Endodermal cell (in vitro differentiated cells): ENCODE measurements around the gene GPM6B. TPM values are rescaled to one million over a fixed set of nuclear protein-coding genes. Genes with fewer than 3 reads are reported as not detected.

Source experiments
- DNase-seq: peaks from one replicate; pipeline ENCODE4 v3.0.0-alpha.2; 2017
- H3K27ac ChIP-seq: 2 replicates; pipeline ENCODE4 v1.5.1; 2013; ENCODE audit warnings: mild to moderate bottlenecking, low read depth, low read length, moderate library complexity
- H3K27me3 ChIP-seq: 2 replicates; pipeline ENCODE4 v1.6.1; 2013; ENCODE audit warnings: mild to moderate bottlenecking, low read length, moderate library complexity; ENCODE audit not compliant: insufficient read depth, control insufficient read depth, poor library complexity, severe bottlenecking
- H3K36me3 ChIP-seq: 2 replicates; pipeline ENCODE4 v1.7.0; 2013; ENCODE audit warnings: mild to moderate bottlenecking, low read length, moderate library complexity; ENCODE audit not compliant: control insufficient read depth, insufficient read depth
- H3K4me1 ChIP-seq: one replicate; pipeline ENCODE4 v1.7.0; 2013; ENCODE audit warnings: low read length; ENCODE audit not compliant: control insufficient read depth, insufficient read depth
- H3K4me3 ChIP-seq: 2 replicates; pipeline ENCODE4 v1.5.1; 2013; ENCODE audit warnings: mild to moderate bottlenecking, low read length, moderate library complexity
- H3K9ac ChIP-seq: 2 replicates; pipeline ENCODE4 v1.6.1; 2013; ENCODE audit warnings: mild to moderate bottlenecking, low read length, moderate library complexity; ENCODE audit not compliant: poor library complexity, severe bottlenecking; ENCODE audit errors: extremely low read depth
- H3K9me3 ChIP-seq: 2 replicates; pipeline ENCODE4 v1.6.1; 2013; ENCODE audit warnings: mild to moderate bottlenecking, low read length, moderate library complexity; ENCODE audit not compliant: control insufficient read depth
- H3K27ac Mint-ChIP-seq: 2 replicates; pipeline ENCODE4 v1.8.0; 2020; ENCODE audit warnings: mixed read lengths
- H3K27me3 Mint-ChIP-seq: 2 replicates; pipeline ENCODE4 v1.8.0; 2021; ENCODE audit warnings: mild to moderate bottlenecking, mixed read lengths; ENCODE audit not compliant: insufficient read depth
- H3K36me3 Mint-ChIP-seq: 2 replicates; pipeline ENCODE4 v1.8.0; 2020; ENCODE audit warnings: low read depth, mixed read lengths
- H3K4me1 Mint-ChIP-seq: 2 replicates; pipeline ENCODE4 v1.8.0; 2020; ENCODE audit warnings: mixed read lengths
- H3K4me3 Mint-ChIP-seq: 2 replicates; pipeline ENCODE4 v1.8.0; 2020; ENCODE audit warnings: mild to moderate bottlenecking, moderate library complexity, mixed read lengths
- H3K9me3 Mint-ChIP-seq: 2 replicates; pipeline ENCODE4 v1.8.0; 2020; ENCODE audit warnings: mild to moderate bottlenecking, mixed read lengths
- WGBS, 2 experiments: methylation state at CpG; one replicate each; pipeline versions ENCODE4 v1.1.5 to v1.1.7; 2013; ENCODE audit warnings: missing lambda C conversion rate in 2 of 2, mixed read lengths in 1 of 2; ENCODE audit not compliant: insufficient coverage in 1 of 2, insufficient read length in 1 of 2; 5-methylcytosine and 5-hydroxymethylcytosine counted together
- total RNA-seq, 2 donors: library from RNA; stranded (reverse); fragmentation: NEBNext Ultra II Directional in 1 of 2; extraction: Animal tissue kit (Norgen Biotek cat#: 25700) in 1 of 2; gene quantifications; 2 replicates in 1 of 2; 3 replicates in 1 of 2; pipeline ENCODE4 v1.2.1, GENCODE V29; 2021
- TF ChIP-seq, protein P1 (sequence below): fragments of 200-600 bp; sonication (generic); conservative IDR thresholded peaks from 2 replicates; pipeline ENCODE4 v1.5.0; 2021; ENCODE audit warnings: antibody characterized with exemption, mild to moderate bottlenecking

GPM6B gene
- total RNA-seq, 2 donors from 2014 or later = 26.2 to 61.1 TPM

- H3K4me1 Mint-ChIP-seq = peaks cover 18% of the 10 kb centered on the region
- WGBS, 2 experiments = 96% methylated on average over 4 of the region's 4 CpGs; no CpG with 5 or more reads in 1 of the 2 experiments
- no peak overlapping the region for H3K27ac ChIP-seq
- H3K9me3 ChIP-seq = peaks cover 11% of the 10 kb centered on the region
- H3K4me3 ChIP-seq = no peak overlapping the region
- no peak overlapping the region for H3K9ac ChIP-seq
- peaks cover 51% of the 10 kb centered on the region for H3K9me3 Mint-ChIP-seq
- peaks cover 6% of the 10 kb centered on the region for H3K36me3 Mint-ChIP-seq
- no peaks in the 10 kb centered on the region for H3K36me3 ChIP-seq
- H3K4me1 ChIP-seq = no peaks in the 10 kb centered on the region
- TF ChIP-seq, protein P1, sequence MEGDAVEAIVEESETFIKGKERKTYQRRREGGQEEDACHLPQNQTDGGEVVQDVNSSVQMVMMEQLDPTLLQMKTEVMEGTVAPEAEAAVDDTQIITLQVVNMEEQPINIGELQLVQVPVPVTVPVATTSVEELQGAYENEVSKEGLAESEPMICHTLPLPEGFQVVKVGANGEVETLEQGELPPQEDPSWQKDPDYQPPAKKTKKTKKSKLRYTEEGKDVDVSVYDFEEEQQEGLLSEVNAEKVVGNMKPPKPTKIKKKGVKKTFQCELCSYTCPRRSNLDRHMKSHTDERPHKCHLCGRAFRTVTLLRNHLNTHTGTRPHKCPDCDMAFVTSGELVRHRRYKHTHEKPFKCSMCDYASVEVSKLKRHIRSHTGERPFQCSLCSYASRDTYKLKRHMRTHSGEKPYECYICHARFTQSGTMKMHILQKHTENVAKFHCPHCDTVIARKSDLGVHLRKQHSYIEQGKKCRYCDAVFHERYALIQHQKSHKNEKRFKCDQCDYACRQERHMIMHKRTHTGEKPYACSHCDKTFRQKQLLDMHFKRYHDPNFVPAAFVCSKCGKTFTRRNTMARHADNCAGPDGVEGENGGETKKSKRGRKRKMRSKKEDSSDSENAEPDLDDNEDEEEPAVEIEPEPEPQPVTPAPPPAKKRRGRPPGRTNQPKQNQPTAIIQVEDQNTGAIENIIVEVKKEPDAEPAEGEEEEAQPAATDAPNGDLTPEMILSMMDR = no peak
- no peaks in the 10 kb centered on the region for H3K27me3 Mint-ChIP-seq
- no peak overlapping the region for H3K4me3 Mint-ChIP-seq
- DNase-seq = no peak
- H3K27ac Mint-ChIP-seq = no peak overlapping the region
- H3K27me3 ChIP-seq = no peaks in the 10 kb centered on the region
These were observed 19.4 kb downstream of the GPM6B start for GRCh38 chrX:13797512-13797911.

- no peak overlapping the region for H3K4me3 ChIP-seq
- H3K9me3 ChIP-seq = peaks cover under 1% of the 10 kb centered on the region
- no peak for DNase-seq
- no peak overlapping the region for H3K27ac ChIP-seq
- H3K27me3 ChIP-seq = no peaks in the 10 kb centered on the region
- 98% methylated on average over 7 of the region's 10 CpGs; no CpG with 5 or more reads in 1 of the 2 experiments for WGBS, 2 experiments
- no peak overlapping the region for H3K4me3 Mint-ChIP-seq
- H3K4me1 ChIP-seq = no peaks in the 10 kb centered on the region
- no peak overlapping the region for H3K27ac Mint-ChIP-seq
- H3K9ac ChIP-seq = no peak overlapping the region
- peaks cover 8% of the 10 kb centered on the region for H3K4me1 Mint-ChIP-seq
- TF ChIP-seq, protein P1 = no peak
- no peaks in the 10 kb centered on the region for H3K27me3 Mint-ChIP-seq
- H3K36me3 Mint-ChIP-seq = peaks cover 6% of the 10 kb centered on the region
- H3K9me3 Mint-ChIP-seq = peaks cover 53% of the 10 kb centered on the region
- H3K36me3 ChIP-seq = no peaks in the 10 kb centered on the region
These were observed 22.5 kb downstream of the GPM6B start for GRCh38 chrX:13794417-13794816.

DNA sequence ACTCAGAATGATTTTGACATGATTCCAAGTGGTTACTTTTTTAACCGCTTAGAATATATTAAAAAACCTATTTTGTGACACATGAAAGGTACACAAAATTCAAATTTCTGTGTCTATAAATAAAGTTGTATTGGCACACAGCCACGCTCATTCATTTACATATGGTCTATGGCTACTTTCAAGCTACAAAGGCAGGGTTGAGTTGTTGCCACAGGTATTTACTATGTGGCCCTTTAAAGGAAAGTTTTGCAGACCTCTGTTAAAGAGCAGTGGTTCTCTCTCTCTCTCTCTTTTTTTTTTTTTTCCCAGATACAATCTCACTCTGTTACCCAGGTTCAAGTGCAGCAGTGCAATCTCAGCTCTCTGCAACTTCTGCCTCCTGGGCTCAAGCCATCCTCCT lies 23.0 kb downstream of the GPM6B start:
- Mint-ChIP-seq H3K9me3 (peaks cover 51% of the 10 kb centered on the region), H3K27ac (no peak overlapping the region)

More for the DNA sequence above, 23.0 kb downstream of the GPM6B start:
- DNase-seq = no peak
- no peaks in the 10 kb centered on the region for H3K9me3 ChIP-seq
- H3K36me3 ChIP-seq = no peaks in the 10 kb centered on the region
- Mint-ChIP-seq H3K4me1 (peaks cover 8% of the 10 kb centered on the region), H3K4me3 (no peak overlapping the region), H3K36me3 (peaks cover 6% of the 10 kb centered on the region), H3K27me3 (no peaks in the 10 kb centered on the region)
- H3K27ac ChIP-seq = no peak overlapping the region
- no peaks in the 10 kb centered on the region for H3K4me1 ChIP-seq
- no peaks in the 10 kb centered on the region for H3K27me3 ChIP-seq
- TF ChIP-seq, protein P1 = no peak
- 83% methylated on average over 1 of the region's 2 CpGs; no CpG with 5 or more reads in 1 of the 2 experiments for WGBS, 2 experiments
- no peak overlapping the region for H3K9ac ChIP-seq
- no peak overlapping the region for H3K4me3 ChIP-seq
